ELR (cell line): ENCODE results near the gene STK36.

Experiments
- DNase-seq: peaks from one replicate; pipeline ENCODE4 v3.0.0-alpha.2; 2015; ENCODE audit warnings: low read depth

Gene STK36

GRCh38 chr2:218719457-218719856 lies 47.6 kb downstream of the STK36 start:
- DNase-seq, result no peak

- no peak for DNase-seq
Observed at GRCh38 chr2:218720048-218721041, 48.5 kb downstream of the STK36 start.

- DNase-seq, result no peak
Observed at GRCh38 chr2:218721488-218721887, 49.6 kb downstream of the STK36 start.

- DNase-seq, result no peak
Observed at GRCh38 chr2:218721934-218722333, 50.0 kb downstream of the STK36 start.

- no peak for DNase-seq
Observed at GRCh38 chr2:218722419-218722818, 50.5 kb downstream of the STK36 start.

- DNase-seq, result peak; percentile 25
Observed at GRCh38 chr2:218722876-218723785, 51.2 kb downstream of the STK36 start.

GRCh38 chr2:218726004-218726574 lies 54.2 kb downstream of the STK36 start:
- no peak for DNase-seq

GRCh38 chr2:218727502-218728165 lies 55.7 kb downstream of the STK36 start:
- peak; percentile 67 for DNase-seq

GRCh38 chr2:218729640-218730039 lies 57.8 kb downstream of the STK36 start:
- DNase-seq, result no peak

- no peak for DNase-seq
Observed at GRCh38 chr2:218732052-218732760, 60.3 kb downstream of the STK36 start.

- no peak for DNase-seq
Observed at GRCh38 chr2:218732761-218733158, 60.9 kb downstream of the STK36 start.

- peak; percentile 82 for DNase-seq
Observed at GRCh38 chr2:218733171-218734021, 61.5 kb downstream of the STK36 start.

- DNase-seq, result peak; percentile 53
Observed at GRCh38 chr2:218734190-218734975, 62.5 kb downstream of the STK36 start.

- DNase-seq, result no peak
Observed at GRCh38 chr2:218736531-218736930, 64.6 kb downstream of the STK36 start.

GRCh38 chr2:218743068-218743467 lies 71.2 kb downstream of the STK36 start:
- no peak for DNase-seq

- DNase-seq, result no peak
Observed at GRCh38 chr2:218744615-218745014, 72.7 kb downstream of the STK36 start.

GRCh38 chr2:218745160-218745558 lies 73.3 kb downstream of the STK36 start:
- no peak for DNase-seq

- peak; percentile 24 for DNase-seq
Observed at GRCh38 chr2:218745559-218746469, 73.9 kb downstream of the STK36 start.
